H1 (cell line): ENCODE data around the gene MRFAP1. TPM values are rescaled to one million over a fixed set of nuclear protein-coding genes. Genes with fewer than 3 reads are reported as not detected.

Experiments
- CTCF ChIA-PET: fragments of 300-600 bp; sonication (Branson Sonifier 250); formaldehyde crosslinking; loops from one replicate; lab custom pipeline; 2021; ENCODE audit not compliant: partially characterized antibody; lab: Charles Lee
- POLR2A ChIA-PET: fragments of 300-600 bp; sonication (Branson Sonifier 250); formaldehyde crosslinking; loops from one replicate; lab custom pipeline; 2021; ENCODE audit warnings: inconsistent platforms; ENCODE audit not compliant: partially characterized antibody; lab: Charles Lee
- DNase-seq, 2 experiments: peaks; one replicate each; pipeline versions ENCODE4 v3.0.0 to v3.0.0-alpha.2; 2010 to 2022; ENCODE audit warnings: low spot score in 2 of 2, low read depth in 1 of 2, mixed read lengths in 1 of 2
- FAIRE-seq: peaks from 2 replicates; lab custom pipeline; 2011; peaks lifted over from hg19 to GRCh38; lab: Jason Lieb, UNC
- H2AFZ ChIP-seq: 2 replicates; pipeline ENCODE4 v1.8.1; 2012; ENCODE audit warnings: low read length, inconsistent platforms
- H2AK5ac ChIP-seq: 2 replicates; pipeline ENCODE4 v1.6.1; 2013; ENCODE audit warnings: low read depth, low read length
- H2BK120ac ChIP-seq: replicated peaks from 2 replicates; pipeline ENCODE3; 2013; ENCODE audit warnings: low read depth, low read length, inconsistent platforms
- H2BK12ac ChIP-seq: 2 replicates; pipeline ENCODE4 v1.6.1; 2013; ENCODE audit warnings: low read depth, low read length
- H2BK15ac ChIP-seq: 2 replicates; pipeline ENCODE4 v1.6.1; 2013; ENCODE audit warnings: low read length
- H2BK20ac ChIP-seq: 2 replicates; pipeline ENCODE4 v1.6.1; 2013; ENCODE audit warnings: low read length
- H2BK5ac ChIP-seq: 2 replicates; pipeline ENCODE4 v1.6.1; 2013; ENCODE audit warnings: low read depth, low read length
- H3K14ac ChIP-seq: 2 replicates; pipeline ENCODE4 v1.6.1; 2013; ENCODE audit warnings: inconsistent platforms; ENCODE audit not compliant: insufficient read length
- H3K18ac ChIP-seq: 2 replicates; pipeline ENCODE4 v1.6.1; 2013; ENCODE audit warnings: low read length; ENCODE audit errors: extremely low read depth
- H3K23ac ChIP-seq: 2 replicates; pipeline ENCODE4 v1.6.1; 2013; ENCODE audit warnings: inconsistent platforms; ENCODE audit not compliant: insufficient read length
- H3K23me2 ChIP-seq: 2 replicates; pipeline ENCODE4 v1.6.1; 2013; ENCODE audit warnings: low read depth, low read length
- H3K27ac ChIP-seq: 2 replicates; pipeline ENCODE4 v1.6.1; 2011; ENCODE audit warnings: low read depth, low read length, inconsistent platforms
- H3K27me3 ChIP-seq, 4 experiments: replicated peaks in 1 of 4; 1 replicate in 1 of 4; 2 replicates in 3 of 4; pipeline versions ENCODE4 v1.6.1 to v1.8.1; 2011 to 2013; ENCODE audit warnings: low read length in 3 of 4, mild to moderate bottlenecking in 3 of 4, inconsistent platforms in 2 of 4, mixed read lengths in 2 of 4, moderate library complexity in 1 of 4; ENCODE audit not compliant: control insufficient read depth in 3 of 4, insufficient read depth in 3 of 4; ENCODE audit errors: extremely low read depth in 1 of 4
- H3K36me3 ChIP-seq, 4 experiments: 2 replicates each; pipeline versions ENCODE4 v1.6.1 to v1.8.1; 2011 to 2013; ENCODE audit warnings: mild to moderate bottlenecking in 4 of 4, low read length in 3 of 4, moderate library complexity in 2 of 4, control low read depth in 1 of 4, inconsistent platforms in 1 of 4; ENCODE audit not compliant: insufficient read depth in 4 of 4, control insufficient read depth in 2 of 4
- H3K4ac ChIP-seq: replicated peaks from 2 replicates; pipeline ENCODE3; 2013; ENCODE audit warnings: low read length, low read depth, mixed read lengths, inconsistent platforms; ENCODE audit not compliant: insufficient read length
- H3K4me1 ChIP-seq, 4 experiments: replicated peaks in 1 of 4; 1 replicate in 1 of 4; 2 replicates in 3 of 4; pipeline versions ENCODE4 v1.6.1 to v1.8.1; 2011 to 2013; ENCODE audit warnings: low read length in 3 of 4, inconsistent platforms in 2 of 4, mixed read lengths in 1 of 4; ENCODE audit not compliant: insufficient read depth in 4 of 4, control insufficient read depth in 3 of 4
- H3K4me2 ChIP-seq, 2 experiments: 2 replicates each; pipeline versions ENCODE4 v1.6.1 to v1.8.1; 2011 to 2013; ENCODE audit warnings: low read depth in 2 of 2, low read length in 2 of 2, control low read depth in 1 of 2, inconsistent platforms in 1 of 2, mild to moderate bottlenecking in 1 of 2; ENCODE audit not compliant: insufficient read depth in 1 of 2
- H3K4me3 ChIP-seq, 4 experiments: fragments of 200-600, 300-600 bp in 1 of 4; sonication (generic), shearing (Covaris generic), sonication (Bioruptor Twin) in 1 of 4; 2 replicates each; pipeline versions ENCODE4 v1.5.1 to v1.8.1; 2011 to 2016; ENCODE audit warnings: low read length in 4 of 4, low read depth in 3 of 4, control low read depth in 2 of 4, inconsistent platforms in 2 of 4, mild to moderate bottlenecking in 2 of 4, mixed read lengths in 1 of 4, moderate library complexity in 1 of 4; ENCODE audit not compliant: insufficient read depth in 2 of 4; ENCODE audit errors: extremely low read depth in 1 of 4
- H3K56ac ChIP-seq: replicated peaks from 2 replicates; pipeline ENCODE3; 2013; ENCODE audit warnings: low read depth, mild to moderate bottlenecking, mixed read lengths, low read length, inconsistent platforms; ENCODE audit not compliant: insufficient read length
- H3K79me1 ChIP-seq: 2 replicates; pipeline ENCODE4 v1.6.1; 2013; ENCODE audit warnings: low read depth, low read length, control low read depth
- H3K79me2 ChIP-seq, 2 experiments: 2 replicates each; pipeline versions ENCODE4 v1.6.1 to v1.8.1; 2012 to 2013; ENCODE audit warnings: low read length in 2 of 2, mild to moderate bottlenecking in 2 of 2, inconsistent platforms in 1 of 2; ENCODE audit not compliant: insufficient read depth in 2 of 2, control insufficient read depth in 1 of 2
- H3K9ac ChIP-seq, 4 experiments: replicated peaks in 1 of 4; 1 replicate in 1 of 4; 2 replicates in 3 of 4; pipeline versions ENCODE4 v1.6.1 to v1.8.1; 2011 to 2013; ENCODE audit warnings: low read depth in 3 of 4, low read length in 3 of 4, control low read depth in 2 of 4, mild to moderate bottlenecking in 2 of 4, moderate library complexity in 2 of 4, inconsistent platforms in 1 of 4; ENCODE audit errors: extremely low read depth in 1 of 4
- H3K9me3 ChIP-seq, 2 experiments: 2 replicates each; pipeline versions ENCODE4 v1.6.1 to v1.8.1; 2012 to 2013; ENCODE audit warnings: mild to moderate bottlenecking in 2 of 2, moderate library complexity in 2 of 2, control low read depth in 1 of 2, inconsistent platforms in 1 of 2, low read depth in 1 of 2, low read length in 1 of 2, mixed read lengths in 1 of 2; ENCODE audit not compliant: insufficient read depth in 2 of 2
- H4K20me1 ChIP-seq, 2 experiments: replicated peaks in 1 of 2; 2 replicates each; pipeline versions ENCODE3 to v1.8.1; 2011 to 2013; ENCODE audit warnings: inconsistent platforms in 2 of 2, low read length in 2 of 2, mild to moderate bottlenecking in 1 of 2; ENCODE audit not compliant: insufficient read depth in 2 of 2, control insufficient read depth in 1 of 2
- H4K5ac ChIP-seq: 2 replicates; pipeline ENCODE4 v1.6.1; 2013; ENCODE audit warnings: low read length, low read depth, mixed read lengths, inconsistent platforms; ENCODE audit not compliant: insufficient read length
- H4K8ac ChIP-seq: 2 replicates; pipeline ENCODE4 v1.8.0; 2013; ENCODE audit warnings: mild to moderate bottlenecking, moderate library complexity, low read length, inconsistent platforms; ENCODE audit not compliant: insufficient read depth; ENCODE audit errors: extremely low read depth
- H4K91ac ChIP-seq: replicated peaks from 2 replicates; pipeline ENCODE3; 2013; ENCODE audit warnings: low read length, mixed read lengths, inconsistent platforms; ENCODE audit not compliant: insufficient read length
- MAX ChIP-seq: IDR thresholded peaks from 2 replicates; pipeline ENCODE4 v1.6.1; 2012; ENCODE audit warnings: inconsistent platforms
- RFX5 ChIP-seq: IDR thresholded peaks from 2 replicates; pipeline ENCODE4 v1.6.1; 2011; ENCODE audit warnings: low read depth, low read length, improper control_type of control experiment, borderline replicate concordance
- RNF2 ChIP-seq: fragments of 200-900, 300-1000 bp; sonication (generic); IDR thresholded peaks from 2 replicates; pipeline ENCODE4 v1.7.1; 2016; ENCODE audit warnings: borderline replicate concordance, low read depth, mild to moderate bottlenecking, antibody characterized with exemption, low read length; ENCODE audit not compliant: poor library complexity, severe bottlenecking; ENCODE audit errors: missing control alignments
- SIX5 ChIP-seq: IDR thresholded peaks from 2 replicates; pipeline ENCODE4 v1.6.1; 2011; ENCODE audit warnings: mild to moderate bottlenecking, low read depth, low read length
- ZNF274 ChIP-seq: IDR thresholded peaks from 2 replicates; pipeline ENCODE4 v1.7.0; 2012; ENCODE audit warnings: low read length, borderline replicate concordance; ENCODE audit errors: extremely low read depth
- WGBS, 2 experiments: shearing (Covaris generic) in 1 of 2; methylation state at CpG; one replicate each; pipeline versions ENCODE4 v1.1.6 to v1.1.7; 2013 to 2015; ENCODE audit warnings: low lambda C conversion rate in 2 of 2, mixed read lengths in 2 of 2, inconsistent platforms in 1 of 2, low coverage in 1 of 2, missing lambda C conversion rate in 1 of 2; ENCODE audit not compliant: insufficient replicate concordance in 2 of 2, insufficient coverage in 1 of 2, insufficient read length in 1 of 2; ENCODE audit errors: extremely low coverage in 1 of 2, missing lambda C conversion rate in 1 of 2; 5-methylcytosine and 5-hydroxymethylcytosine counted together
- polyA plus RNA-seq, 7 experiments: library from polyadenylated mRNA; depleted of rRNA in 3 of 7; stranded (reverse) in 5 of 7; unstranded in 2 of 7; fragments of >200 nt in 5 of 7; fragments of 200-250 nt in 2 of 7; gene quantifications; 1 replicate in 5 of 7; 2 replicates in 1 of 7; 4 replicates in 1 of 7; pipeline versions ENCODE4 v1.2.1 to v1.2.3, GENCODE V29; 2011 to 2013; ENCODE audit warnings: missing spikeins in 2 of 7, mixed read lengths in 2 of 7
- total RNA-seq: library from RNA; stranded (reverse); fragmentation: NEBNext Ultra II Directional; extraction: Animal tissue kit (Norgen Biotek cat#: 25700); gene quantifications from 2 replicates; pipeline ENCODE4 v1.2.1, GENCODE V29; 2021

Gene MRFAP1
- total and polyA plus RNA-seq, 2 of the 8 experiments (the other 6 are each of a cell fraction or from before 2014, with no cell fraction given): 108 to 307 TPM

- H3K56ac ChIP-seq: no peak overlapping the region
- no peaks in the 10 kb centered on the region for H3K79me2 ChIP-seq
- no peak for TF ChIP-seq RNF2
- TF ChIP-seq MAX: no peak
- TF ChIP-seq RFX5: no peak
- no peak for TF ChIP-seq ZNF274
- no peak for TF ChIP-seq SIX5
- H3K18ac ChIP-seq: no peak overlapping the region
- no peak overlapping the region for H2BK15ac ChIP-seq
- no peak overlapping the region for H3K4me2 ChIP-seq
- no peak overlapping the region for H4K5ac ChIP-seq
- FAIRE-seq (no peak), DNase-seq (no peak)
- H3K36me3 ChIP-seq: peaks cover 0 to 7% (median 2%) of the 10 kb centered on the region in 4 experiments; a peak in 3 of 8 replicates
- H2BK5ac ChIP-seq: no peak overlapping the region; the same call in 1 of the 2 replicates
- no peak overlapping the region for H3K9ac ChIP-seq
- H3K4ac ChIP-seq: no peak overlapping the region
- POLR2A ChIA-PET: interaction anchor here (1.7 kb wide), 1 partner anchor 26 kb away, joined by 4 read pairs; the partner anchor contains the start of gene MAN2B2
- no peak overlapping the region for H2AK5ac ChIP-seq
- H3K9me3 ChIP-seq: peaks cover 5 to 7% of the 10 kb centered on the region in 2 experiments; a peak in 3 of 4 replicates
- H3K23me2 ChIP-seq: peaks cover 2% of the 10 kb centered on the region; the same call in 1 of the 2 replicates
- no peak overlapping the region for H4K8ac ChIP-seq
- no peak overlapping the region for H3K4me3 ChIP-seq
- no peak overlapping the region for H2BK120ac ChIP-seq
- H3K14ac ChIP-seq: no peak overlapping the region
- no peaks in the 10 kb centered on the region; a peak in 1 of 7 replicates for H3K4me1 ChIP-seq
- CTCF ChIA-PET: no interaction called here
- H2BK20ac ChIP-seq: no peak overlapping the region
- no peak overlapping the region for H2BK12ac ChIP-seq
- no peak overlapping the region for H3K23ac ChIP-seq
- no peaks in the 10 kb centered on the region for H3K79me1 ChIP-seq
- H3K27ac ChIP-seq: no peak overlapping the region
- no peaks in the 10 kb centered on the region for H3K27me3 ChIP-seq
- 88% methylated on average over 10 of the region's 10 CpGs; no CpG with 5 or more reads in 1 of the 2 experiments for WGBS, 2 experiments
- H4K20me1 ChIP-seq: peaks cover 2 to 3% of the 10 kb centered on the region in 2 experiments
- H4K91ac ChIP-seq: no peak overlapping the region
- H2AFZ ChIP-seq: no peak overlapping the region
Observed at GRCh38 chr4:6601661-6602250, 38.7 kb upstream of the MRFAP1 start.
